ENCODE measurements around the gene OTOG.

OTOG gene

GRCh38 chr11:17524221-17524620 is 22.8 kb upstream of the OTOG start:
- Histone ChIP-seq H2AFZ (ENCODE audit: low read length) (no peak overlapping the region), H3K9me3 (ENCODE audit: insufficient read depth, low read depth, low read length) (no peaks in the 10 kb centered on the region), H3K9ac (ENCODE audit: low read depth, low read length, poor library complexity, severe bottlenecking) (no peak overlapping the region), H3F3A (ENCODE audit: low read depth) (no peaks in the 10 kb centered on the region), H3K4me1 (ENCODE audit: insufficient read depth, low read length, poor library complexity, severe bottlenecking) (no peaks in the 10 kb centered on the region), H3K27me3 (ENCODE audit: insufficient read depth, low read length, poor library complexity, severe bottlenecking) (no peaks in the 10 kb centered on the region), H3K9me2 (replicated peaks; ENCODE audit: low read depth, low read length) (no peaks in the 10 kb centered on the region), H3K79me2 (ENCODE audit: insufficient read depth, low read length) (no peaks in the 10 kb centered on the region), H3K4me2 (ENCODE audit: low read depth, low read length, poor library complexity, severe bottlenecking) (no peak overlapping the region), H3K4me3 (ENCODE audit: low read length, poor library complexity, severe bottlenecking) (no peak overlapping the region), H3K36me3 (ENCODE audit: insufficient read depth, low read length) (no peaks in the 10 kb centered on the region), H4K20me1 (ENCODE audit: insufficient read depth, low read length, poor library complexity, severe bottlenecking) (no peaks in the 10 kb centered on the region)
- TF ChIP-seq EZH2phosphoT487 (IDR thresholded peaks at IDR 0.05; ENCODE audit: borderline replicate concordance) = no peak
- no peak for TF ChIP-seq CTCF (conservative IDR thresholded peaks at IDR 0.05; ENCODE audit: low read length)

GRCh38 chr11:17525570-17525969 is 21.5 kb upstream of the OTOG start:
- H3K27me3 ChIP-seq (ENCODE audit: insufficient read depth, low read length, poor library complexity, severe bottlenecking) = no peaks in the 10 kb centered on the region
- H3K9ac ChIP-seq (ENCODE audit: low read depth, low read length, poor library complexity, severe bottlenecking) = no peak overlapping the region
- H3K9me3 ChIP-seq (ENCODE audit: insufficient read depth, low read depth, low read length) = no peaks in the 10 kb centered on the region
- H3K9me2 ChIP-seq (replicated peaks; ENCODE audit: low read depth, low read length) = no peaks in the 10 kb centered on the region
- H3K79me2 ChIP-seq (ENCODE audit: insufficient read depth, low read length) = no peaks in the 10 kb centered on the region
- no peak overlapping the region for H3K4me2 ChIP-seq (ENCODE audit: low read depth, low read length, poor library complexity, severe bottlenecking)
- no peak overlapping the region for H2AFZ ChIP-seq (ENCODE audit: low read length)
- H3K4me3 ChIP-seq (ENCODE audit: low read length, poor library complexity, severe bottlenecking) = no peak overlapping the region
- no peaks in the 10 kb centered on the region for H3F3A ChIP-seq (ENCODE audit: low read depth)
- H4K20me1 ChIP-seq (ENCODE audit: insufficient read depth, low read length, poor library complexity, severe bottlenecking) = no peaks in the 10 kb centered on the region
- TF ChIP-seq CTCF (conservative IDR thresholded peaks at IDR 0.05; ENCODE audit: low read length) (no peak), EZH2phosphoT487 (IDR thresholded peaks at IDR 0.05; ENCODE audit: borderline replicate concordance) (no peak)
- H3K4me1 ChIP-seq (ENCODE audit: insufficient read depth, low read length, poor library complexity, severe bottlenecking) = no peaks in the 10 kb centered on the region
- H3K36me3 ChIP-seq (ENCODE audit: insufficient read depth, low read length) = no peaks in the 10 kb centered on the region

GRCh38 chr11:17526326-17526725 is 20.7 kb upstream of the OTOG start:
- no peaks in the 10 kb centered on the region for H3K36me3 ChIP-seq (ENCODE audit: insufficient read depth, low read length)
- H4K20me1 ChIP-seq (ENCODE audit: insufficient read depth, low read length, poor library complexity, severe bottlenecking) = no peaks in the 10 kb centered on the region
- no peaks in the 10 kb centered on the region for H3F3A ChIP-seq (ENCODE audit: low read depth)
- no peak overlapping the region for H3K4me3 ChIP-seq (ENCODE audit: low read length, poor library complexity, severe bottlenecking)
- no peaks in the 10 kb centered on the region for H3K9me3 ChIP-seq (ENCODE audit: insufficient read depth, low read depth, low read length)
- H3K79me2 ChIP-seq (ENCODE audit: insufficient read depth, low read length) = no peaks in the 10 kb centered on the region
- no peaks in the 10 kb centered on the region for H3K27me3 ChIP-seq (ENCODE audit: insufficient read depth, low read length, poor library complexity, severe bottlenecking)
- H3K9ac ChIP-seq (ENCODE audit: low read depth, low read length, poor library complexity, severe bottlenecking) = no peak overlapping the region
- H3K9me2 ChIP-seq (replicated peaks; ENCODE audit: low read depth, low read length) = no peaks in the 10 kb centered on the region
- H3K4me1 ChIP-seq (ENCODE audit: insufficient read depth, low read length, poor library complexity, severe bottlenecking) = no peaks in the 10 kb centered on the region
- no peak overlapping the region for H3K4me2 ChIP-seq (ENCODE audit: low read depth, low read length, poor library complexity, severe bottlenecking)
- no peak for TF ChIP-seq EZH2phosphoT487 (IDR thresholded peaks at IDR 0.05; ENCODE audit: borderline replicate concordance)
- no peak for TF ChIP-seq CTCF (conservative IDR thresholded peaks at IDR 0.05; ENCODE audit: low read length)
- H2AFZ ChIP-seq (ENCODE audit: low read length) = no peak overlapping the region
